NCI-H526 treated with DMSO at 0.1 percent for 48 hours (cell line): ENCODE measurements around the gene AKAP6.

Experiments
- DNase-seq: peaks from one replicate; lab custom pipeline; 2025; lab: John Stamatoyannopoulos, UW

The AKAP6 gene

DNA sequence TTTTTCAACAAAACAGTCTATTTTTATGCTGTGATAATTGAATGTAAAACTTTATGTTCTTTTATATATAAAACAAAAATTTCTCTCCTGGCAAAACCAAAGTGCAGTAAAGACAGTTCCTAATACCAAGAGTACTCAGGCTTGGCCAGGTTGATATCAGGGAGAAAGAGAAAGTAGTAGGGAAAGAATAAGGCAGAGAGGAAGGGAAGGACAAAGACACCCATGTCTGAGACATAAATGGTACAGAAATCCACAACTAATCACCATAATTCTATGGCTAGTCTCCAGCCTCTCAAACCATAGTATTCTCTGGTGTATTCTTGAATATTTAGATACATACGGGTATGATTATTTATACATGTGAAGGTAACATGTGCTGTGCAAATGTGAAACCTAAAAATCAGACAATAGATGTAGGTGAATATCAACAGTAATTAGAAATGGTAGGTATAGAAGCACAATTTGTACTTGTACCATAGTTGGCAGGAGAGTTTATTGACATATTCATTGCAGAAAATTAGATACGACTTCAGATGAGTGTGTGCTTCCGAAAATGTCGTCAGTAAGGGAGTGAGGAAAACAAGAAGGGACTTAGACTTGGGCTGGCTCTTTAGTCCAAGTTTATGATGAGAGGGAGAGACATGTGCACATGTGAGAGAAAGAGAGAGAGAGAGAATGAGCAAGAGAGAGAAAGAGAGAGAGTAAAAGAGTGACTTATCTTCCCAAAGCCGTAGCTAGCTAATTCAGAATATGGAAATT is 378.8 kb downstream of the AKAP6 start:
- DNase-seq, result no peak

DNA sequence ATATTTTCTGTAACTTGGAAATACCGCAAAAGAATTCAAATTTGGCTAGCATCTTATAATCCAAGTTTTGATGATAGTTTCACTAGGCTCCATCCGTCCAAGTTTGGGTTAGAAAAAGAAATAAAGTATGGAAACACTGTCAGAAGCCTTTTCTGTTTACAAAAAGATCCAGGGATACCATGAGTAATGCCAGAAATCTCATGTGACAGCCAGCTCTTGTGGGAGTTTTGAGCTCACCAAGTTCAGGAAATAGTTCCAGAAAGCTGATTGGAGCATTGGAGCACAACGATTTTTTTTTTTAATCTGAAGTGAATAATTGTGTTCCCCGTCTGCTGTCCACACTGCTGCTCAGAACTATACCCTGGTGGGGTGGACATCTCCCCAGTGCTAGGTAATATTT is 379.9 kb downstream of the AKAP6 start:
- no peak for DNase-seq

DNA sequence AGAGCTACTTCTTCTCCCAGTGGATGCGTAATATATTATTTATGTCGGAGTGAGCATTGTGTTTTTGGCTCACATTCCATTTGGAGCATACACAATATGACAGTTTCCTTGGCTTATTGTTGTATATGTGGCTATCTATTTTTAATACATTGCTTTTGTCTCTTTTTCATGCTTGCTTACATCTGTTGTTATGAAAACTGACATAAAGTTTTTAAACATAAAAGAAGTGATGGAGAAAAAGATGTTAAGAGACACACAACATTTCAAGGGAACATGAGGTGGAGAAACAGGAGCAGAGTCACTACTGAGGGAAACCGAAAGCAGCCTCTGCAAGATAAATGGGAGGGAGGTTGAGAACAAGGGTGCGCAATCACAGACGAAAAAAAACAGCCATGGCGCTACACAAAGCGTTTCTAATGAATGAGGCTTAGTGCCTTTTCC is 381.2 kb downstream of the AKAP6 start:
- DNase-seq, result no peak

DNA sequence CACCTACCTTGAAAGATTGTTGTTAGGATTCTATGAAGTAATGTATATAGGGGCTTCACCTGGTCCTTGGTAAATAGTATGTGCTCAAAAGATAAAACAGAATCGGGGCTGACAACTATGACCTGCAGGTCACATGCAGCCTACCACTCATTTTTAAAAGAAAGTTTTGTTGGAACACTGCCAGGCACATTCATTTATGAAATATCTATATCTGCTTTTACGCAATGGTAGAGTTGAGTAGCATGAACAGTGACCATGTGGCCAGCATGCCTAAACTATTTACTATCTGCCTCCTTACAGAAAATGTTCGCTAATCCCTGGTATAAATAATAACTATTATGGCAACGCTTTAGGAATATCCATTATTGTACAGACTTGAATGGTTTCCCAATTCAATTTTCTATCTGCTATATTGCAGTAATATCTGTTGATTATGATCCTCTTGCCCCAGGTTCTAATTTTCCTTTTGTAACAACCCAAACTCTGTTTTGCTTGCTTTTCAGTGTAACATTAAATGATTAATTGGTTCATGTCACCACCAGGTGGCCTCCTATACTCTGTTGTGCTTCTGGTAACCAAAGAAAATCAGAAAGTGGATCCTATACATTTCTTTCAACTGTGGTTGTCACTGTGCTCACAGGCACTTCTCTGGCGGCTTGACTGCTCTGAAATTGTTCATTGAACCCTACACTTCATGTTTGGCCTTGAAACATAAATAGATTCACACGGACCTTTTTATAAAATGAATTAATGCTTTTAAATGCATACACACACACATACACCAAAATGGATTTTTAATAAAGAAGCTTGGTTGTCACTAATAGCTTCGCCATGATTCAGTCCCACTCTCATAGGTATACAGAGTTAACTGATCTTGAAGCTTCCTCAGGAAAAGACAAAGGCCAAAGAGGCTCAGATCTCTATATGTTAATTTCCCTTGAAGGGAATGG is 381.9 kb downstream of the AKAP6 start:
- peak; percentile 57 for DNase-seq

DNA sequence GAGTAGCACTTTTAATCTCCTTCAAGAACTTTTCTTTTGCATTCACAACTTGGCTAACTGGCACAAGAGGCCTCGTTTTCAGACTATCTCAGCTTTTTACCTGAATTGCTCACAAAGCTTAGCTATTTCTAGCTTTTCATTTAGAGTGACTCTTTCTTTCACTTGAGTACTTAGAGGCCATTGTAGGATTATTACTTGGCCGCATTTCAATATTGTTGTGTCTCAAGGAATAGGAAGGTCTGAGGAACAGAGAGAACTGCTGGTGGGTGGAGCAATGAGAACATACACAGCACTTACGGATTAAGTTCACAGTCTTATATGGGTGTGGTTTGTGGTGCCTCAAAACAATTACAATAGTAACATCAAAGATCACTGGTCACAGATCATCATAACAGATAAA is 384.8 kb downstream of the AKAP6 start:
- no peak for DNase-seq

DNA sequence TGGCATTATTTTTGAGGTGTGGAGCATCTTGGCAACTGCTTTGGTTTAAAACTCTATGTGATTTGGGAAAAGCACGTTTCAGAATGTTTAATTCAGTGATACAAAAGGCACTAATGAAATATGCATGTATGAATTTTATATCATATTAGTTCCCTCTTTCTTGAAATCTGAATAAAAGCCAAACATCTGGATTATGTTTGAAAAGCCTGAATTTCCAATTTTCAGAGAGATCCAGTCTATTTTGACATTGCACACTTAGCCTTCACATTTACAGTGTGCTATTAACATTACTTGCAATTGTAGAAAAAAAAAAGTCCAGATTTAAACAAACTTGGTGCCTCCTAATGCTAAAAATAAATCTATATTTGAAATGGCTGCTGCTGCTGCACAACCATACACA is 390.5 kb downstream of the AKAP6 start:
- no peak for DNase-seq

DNA sequence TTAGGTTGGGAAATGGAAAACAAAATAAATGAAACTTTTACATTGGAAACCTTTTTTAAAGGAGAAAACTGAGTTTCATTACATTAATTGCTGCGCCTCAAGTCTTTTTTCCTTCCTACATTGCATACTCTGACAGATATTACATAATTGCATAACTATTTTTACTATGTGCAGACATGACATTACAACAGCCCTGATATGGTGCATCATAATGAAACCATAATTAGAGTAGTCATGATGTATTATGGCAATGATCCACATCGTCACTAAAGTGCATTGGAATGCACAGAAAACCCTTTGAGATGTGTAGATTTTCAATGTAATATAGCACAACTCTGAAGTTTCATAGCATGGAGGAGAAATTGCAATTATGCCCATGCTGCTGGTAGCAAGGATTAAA is 391.8 kb downstream of the AKAP6 start:
- DNase-seq, result no peak

DNA sequence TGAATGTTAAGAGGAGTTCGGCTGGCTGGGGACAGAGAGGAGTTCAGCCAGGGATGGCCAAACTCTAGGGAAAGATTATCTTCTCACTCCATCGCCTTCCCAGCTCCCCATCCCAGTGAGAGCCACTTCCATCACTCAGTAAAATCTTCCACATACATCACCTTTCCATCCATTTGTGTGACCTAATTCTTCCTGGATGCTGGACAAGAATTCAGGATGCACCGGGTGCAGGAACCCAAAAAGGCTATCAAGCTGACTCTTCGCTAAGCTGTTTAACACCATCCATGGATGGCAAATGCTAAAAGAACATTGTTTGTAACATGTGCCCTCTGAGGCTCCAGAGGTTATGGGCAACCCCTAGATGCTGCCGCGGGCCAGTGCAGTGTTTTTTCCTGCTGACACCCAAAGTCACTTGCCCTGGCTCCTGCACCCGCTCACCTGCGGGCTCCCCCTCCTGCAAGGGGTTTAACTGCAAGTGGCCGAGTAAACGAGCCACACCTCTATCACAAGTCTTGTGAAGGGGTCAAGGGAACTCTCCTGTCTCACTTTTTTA is 393.6 kb downstream of the AKAP6 start:
- DNase-seq, result no peak

DNA sequence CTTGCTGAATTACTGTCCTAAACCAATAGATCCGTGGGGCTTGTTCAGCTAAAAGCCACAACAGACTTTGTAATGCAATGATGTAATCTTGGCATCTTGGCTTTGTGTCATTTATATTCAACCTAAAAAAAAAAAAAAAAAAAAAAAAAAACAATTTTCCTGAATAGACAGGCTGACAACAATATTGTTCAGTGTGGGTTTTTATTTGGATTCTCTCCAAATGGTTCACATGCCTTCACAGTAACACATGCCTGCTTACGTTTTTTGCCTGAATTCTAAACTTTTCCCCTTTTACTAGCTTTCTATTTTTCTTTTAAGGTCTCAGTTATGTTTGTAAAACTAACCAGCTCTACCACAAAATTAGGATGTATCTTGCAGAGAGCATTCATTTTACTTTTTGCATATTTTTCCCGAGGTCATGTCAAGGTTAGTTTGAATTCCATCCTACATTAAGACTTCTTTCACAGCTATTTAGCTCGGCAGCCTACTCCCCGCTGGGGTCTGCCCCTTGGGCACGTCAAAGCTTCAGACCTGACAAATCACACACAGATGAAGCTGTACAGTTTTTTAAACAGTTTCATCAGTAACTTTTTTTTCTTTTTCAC is 395.9 kb downstream of the AKAP6 start:
- DNase-seq, result no peak

DNA sequence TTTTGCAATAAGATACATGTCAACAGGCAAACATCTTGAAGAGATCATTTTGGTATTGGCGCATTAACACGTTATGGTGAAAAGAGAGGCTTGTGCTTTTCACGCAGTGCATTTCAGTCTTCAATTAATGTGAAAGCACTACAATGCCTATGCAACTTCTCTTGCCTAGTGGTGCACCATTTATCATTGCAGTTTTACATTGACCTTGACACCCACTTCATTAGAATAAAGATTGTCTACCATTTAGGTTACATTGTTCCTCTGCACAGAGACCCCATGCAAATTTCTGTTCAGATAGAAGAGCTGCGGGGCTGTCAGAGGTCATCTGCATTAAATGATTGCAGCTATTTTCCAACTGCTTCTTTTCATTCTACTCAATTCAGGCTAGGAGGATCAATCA is 397.4 kb downstream of the AKAP6 start:
- peak; percentile 11 for DNase-seq

DNA sequence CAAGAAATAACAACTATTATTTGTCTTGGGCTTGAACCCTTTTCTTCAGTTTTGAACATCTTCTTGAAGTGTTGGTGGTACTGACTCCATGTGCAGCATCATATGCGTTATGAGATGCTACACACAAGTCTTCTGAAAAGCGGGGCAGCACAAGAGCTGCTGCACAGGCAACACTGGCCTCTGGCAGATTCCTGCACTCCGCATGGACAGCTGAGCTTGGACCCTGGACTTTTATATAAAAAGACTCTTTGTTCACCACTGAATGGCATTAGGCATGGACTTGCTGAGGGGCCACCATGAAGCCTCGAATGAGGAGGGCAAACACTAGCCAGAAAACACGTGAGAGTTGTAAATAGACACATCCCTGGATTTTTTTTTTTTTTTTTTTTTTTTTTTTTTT is 398.7 kb downstream of the AKAP6 start:
- DNase-seq, result no peak

DNA sequence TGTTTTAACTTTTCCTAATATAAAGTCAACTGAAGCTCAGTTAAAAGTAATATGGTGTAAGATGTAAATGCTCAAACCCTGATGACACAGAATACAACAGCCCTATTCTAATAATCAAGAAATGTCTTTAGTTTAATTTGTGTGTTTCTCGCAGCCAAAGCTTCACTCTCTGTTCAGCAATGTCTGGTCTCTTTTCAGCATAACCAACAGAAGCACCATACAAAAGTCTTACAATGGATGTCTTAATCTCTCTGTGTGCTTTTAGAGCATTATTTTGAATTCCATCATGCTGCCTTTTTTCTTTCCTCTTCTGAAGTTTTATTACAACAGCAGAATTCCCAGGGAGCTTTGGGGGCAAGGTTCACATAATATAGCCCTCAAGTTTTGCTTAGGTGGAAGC is 399.4 kb downstream of the AKAP6 start:
- DNase-seq, result no peak

DNA sequence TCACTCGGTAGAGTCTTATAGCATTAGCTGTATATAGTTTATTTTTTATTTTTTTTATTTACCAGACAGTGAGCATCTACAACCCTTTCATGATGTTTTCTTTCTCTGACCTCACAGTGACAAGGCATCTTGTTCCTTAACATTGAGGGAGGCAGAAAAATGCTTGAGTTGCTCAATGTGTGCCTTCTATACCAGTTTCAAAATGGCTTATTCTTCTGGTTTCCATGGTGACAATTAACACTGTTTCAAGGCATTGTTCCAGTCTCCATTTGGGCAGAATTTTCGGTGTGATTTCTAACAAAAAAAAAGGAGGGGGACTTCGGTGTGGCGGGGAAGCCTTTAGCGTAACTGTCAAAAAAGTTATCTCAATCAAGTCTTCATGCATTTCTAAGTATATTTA is 399.9 kb downstream of the AKAP6 start:
- no peak for DNase-seq

DNA sequence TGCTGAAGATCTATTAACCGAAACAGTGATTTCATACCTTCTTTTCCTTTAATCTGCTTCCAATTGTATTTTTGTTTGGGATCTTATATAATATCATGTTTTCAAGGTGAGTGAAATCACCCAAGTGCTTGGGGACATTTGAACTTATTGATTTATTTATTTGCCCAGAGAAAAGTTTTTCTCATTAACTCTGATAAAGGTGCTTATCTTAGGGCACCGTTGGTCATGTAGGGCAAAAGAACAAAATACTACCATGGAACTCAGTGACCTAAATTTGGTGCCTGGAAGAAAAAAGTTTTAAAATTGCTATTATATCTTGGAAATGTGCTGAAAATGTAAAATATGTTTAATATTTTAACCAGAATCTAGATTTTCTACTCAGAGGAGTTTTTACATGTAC is 402.2 kb downstream of the AKAP6 start:
- DNase-seq, result no peak

DNA sequence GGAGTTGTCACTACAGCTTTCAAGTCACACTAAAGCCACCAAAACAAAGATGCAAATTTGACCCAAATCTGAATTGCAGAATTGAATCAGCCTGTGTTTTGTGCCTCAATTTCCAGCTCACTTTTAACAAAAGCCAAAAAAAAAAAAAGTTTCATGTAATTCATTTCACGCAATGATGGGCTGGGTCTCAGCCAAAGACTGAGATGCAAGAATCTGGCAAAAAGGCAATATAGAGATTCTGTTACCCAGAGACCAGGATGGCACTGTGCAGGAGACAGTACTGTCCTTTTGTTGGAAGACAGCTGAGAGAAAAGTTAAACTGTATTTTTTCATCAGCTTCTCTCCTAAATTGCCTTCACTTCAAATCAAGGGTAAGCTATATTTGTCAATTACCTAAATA is 403.9 kb downstream of the AKAP6 start:
- no peak for DNase-seq

DNA sequence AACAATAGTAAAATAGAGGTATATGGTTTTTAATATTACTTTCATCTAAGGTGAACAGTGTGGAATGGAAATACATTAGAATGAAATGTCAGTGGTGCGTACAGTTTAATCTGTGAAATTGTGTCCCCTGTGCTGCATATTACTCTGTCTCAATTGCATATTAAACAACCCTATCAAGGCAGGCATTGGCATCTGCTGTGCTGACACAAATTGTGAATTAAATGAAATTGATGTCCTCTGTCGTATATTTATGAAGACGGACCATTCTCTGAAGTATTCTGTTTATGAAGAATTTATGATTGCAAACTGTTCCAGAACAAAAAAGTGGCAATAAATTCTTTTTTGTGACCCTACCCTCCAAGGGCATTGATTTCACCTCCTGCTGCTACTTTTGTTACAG is 405.2 kb downstream of the AKAP6 start:
- no peak for DNase-seq

DNA sequence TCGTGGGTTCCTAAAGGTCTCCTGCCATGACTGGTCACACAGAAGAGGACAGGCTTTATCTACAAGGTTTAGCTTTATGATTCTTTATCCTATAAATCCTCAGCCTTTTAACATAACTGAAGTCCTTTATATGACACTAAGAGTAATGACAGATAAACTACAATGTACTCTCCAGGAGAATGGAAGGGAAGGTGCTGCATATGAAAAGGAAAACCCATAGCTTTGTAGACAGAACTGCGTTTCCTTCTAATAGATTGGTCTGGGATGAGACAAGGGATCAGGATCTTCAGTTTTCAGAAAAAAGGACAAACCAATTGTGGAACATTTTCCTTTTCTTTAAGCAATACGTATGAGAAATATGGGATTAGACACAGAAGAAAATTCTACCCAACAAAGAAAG is 408.5 kb downstream of the AKAP6 start:
- DNase-seq, result no peak

DNA sequence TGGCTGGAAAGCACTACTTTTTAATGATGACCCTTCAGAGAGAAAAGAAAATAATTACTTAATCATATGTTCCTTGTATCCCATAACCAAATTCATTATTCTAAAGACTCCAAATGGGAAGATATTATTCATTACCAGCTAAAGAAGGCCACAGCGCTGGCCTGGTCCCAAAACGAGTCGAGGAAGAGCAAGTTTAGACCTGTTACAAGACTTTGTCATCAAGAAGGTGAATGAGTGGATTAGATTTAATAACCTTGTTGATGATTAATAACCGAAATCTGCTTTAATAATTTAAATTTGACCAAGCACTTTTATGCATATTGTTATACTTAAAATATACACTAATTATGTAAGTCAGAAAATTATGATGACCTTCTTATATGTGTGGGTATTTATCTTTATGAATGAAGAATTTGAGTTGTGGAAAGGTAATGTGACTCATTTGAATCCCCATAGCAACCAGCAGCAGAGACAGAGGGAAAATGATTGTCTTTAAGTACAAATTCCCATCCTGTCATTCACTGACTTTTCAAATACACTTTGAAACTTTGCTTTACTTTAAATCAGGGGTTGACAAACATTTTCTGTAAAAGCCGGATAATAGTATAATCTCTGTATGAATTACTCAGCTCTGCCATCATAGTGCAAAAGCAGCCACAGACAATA is 409.2 kb downstream of the AKAP6 start:
- DNase-seq, result no peak

DNA sequence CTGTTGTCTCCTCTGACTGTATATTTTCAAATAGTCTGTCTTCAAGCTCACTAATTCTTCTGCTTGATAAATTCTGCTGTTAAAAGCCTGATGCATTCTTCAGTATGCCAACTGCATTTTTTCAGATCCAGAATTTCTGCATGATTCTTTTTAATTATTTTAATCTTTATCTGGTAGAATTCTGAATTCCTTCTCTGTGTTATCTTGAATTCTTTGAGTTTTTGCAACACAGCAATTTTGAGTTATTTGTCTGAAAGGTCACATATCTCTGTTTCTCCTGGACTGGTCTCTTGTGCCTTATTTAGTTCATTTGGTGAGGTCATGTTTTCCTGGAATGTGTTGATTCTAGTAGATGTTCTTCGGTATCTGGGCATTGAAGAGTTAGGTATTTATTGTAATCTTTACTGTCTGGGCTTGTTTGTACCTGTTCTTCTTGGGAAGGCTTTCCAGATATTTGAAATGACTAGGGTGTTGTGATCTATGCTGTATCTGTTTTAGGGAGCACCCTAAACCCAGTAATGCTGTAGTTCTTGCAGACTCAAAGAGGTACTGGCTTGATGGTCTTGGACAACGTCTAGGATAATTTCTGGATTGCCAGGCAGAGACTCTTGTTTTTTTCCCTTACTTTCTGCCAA is 415.8 kb downstream of the AKAP6 start:
- DNase-seq, result no peak

DNA sequence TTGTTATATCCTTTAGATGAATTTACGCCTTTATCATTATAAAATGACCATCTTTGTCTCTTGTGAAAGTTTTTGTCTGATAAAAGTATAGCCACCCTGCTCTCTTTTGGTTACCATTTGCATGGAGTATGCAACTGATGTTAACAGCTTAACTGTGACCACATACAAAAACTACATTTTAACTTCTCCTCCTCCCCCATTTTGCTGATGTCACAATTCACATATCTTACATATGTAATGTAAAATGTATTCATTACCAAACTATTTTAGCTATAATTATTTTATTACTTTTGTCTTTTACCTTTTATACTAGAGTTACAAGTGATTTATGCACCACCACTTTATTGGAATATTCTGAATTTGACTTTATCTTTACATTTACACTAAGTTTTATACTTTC is 425.1 kb downstream of the AKAP6 start:
- DNase-seq, result no peak

DNA sequence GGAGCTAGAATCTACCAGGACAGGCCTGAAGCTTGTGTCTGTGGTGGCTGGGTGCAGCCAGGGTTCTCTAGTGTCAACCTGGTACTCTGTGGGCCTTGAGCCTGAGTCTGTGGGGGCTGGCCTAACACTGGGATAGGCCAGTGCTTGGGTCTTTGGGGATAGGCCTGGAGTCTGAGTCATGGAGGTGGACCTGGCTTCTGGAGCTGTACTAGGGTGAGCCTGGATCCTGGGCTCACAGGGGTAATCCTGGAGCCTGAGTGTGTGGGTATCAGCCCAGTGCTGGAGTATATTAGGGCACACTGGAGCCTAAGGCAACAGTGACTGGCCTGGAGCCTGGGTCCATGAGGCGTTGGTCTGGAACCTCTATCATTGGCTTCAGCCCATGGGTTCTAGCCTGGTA is 427.1 kb downstream of the AKAP6 start:
- DNase-seq, result no peak

DNA sequence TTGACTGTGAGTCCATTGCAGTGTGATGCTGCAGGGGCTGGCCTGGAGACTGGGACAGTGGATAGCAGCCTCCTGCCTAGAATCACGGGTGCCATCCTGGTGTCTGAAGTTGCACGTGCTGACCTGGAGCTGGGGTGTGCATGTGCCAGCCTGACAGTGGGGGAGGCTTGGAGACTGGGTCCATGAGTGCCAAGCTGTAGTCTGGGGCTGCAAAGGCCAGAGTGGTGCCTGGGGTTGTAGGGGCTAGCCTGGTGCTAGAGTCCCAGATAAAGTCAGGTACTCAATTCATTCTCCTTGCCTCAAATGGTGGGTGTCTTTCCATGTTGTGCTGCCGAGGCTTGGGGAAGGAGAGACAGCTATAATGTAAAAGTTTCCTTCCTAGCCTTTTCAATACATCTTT is 427.7 kb downstream of the AKAP6 start:
- no peak for DNase-seq
